AG09309 (cell line): ENCODE data around the gene XPNPEP1.

ENCODE experiments used
- DNase-seq: peaks from one replicate; pipeline ENCODE4 v3.0.0-alpha.2; 2010; ENCODE audit warnings: low read depth
- H3K4me3 ChIP-seq: 2 replicates; pipeline ENCODE4 v1.5.1; 2011; ENCODE audit warnings: mild to moderate bottlenecking, low read depth, low read length, moderate library complexity; ENCODE audit not compliant: control insufficient read depth
- TF ChIP-seq, protein P1 (sequence below): IDR thresholded peaks from 2 replicates; pipeline ENCODE4 v1.5.1; 2011; ENCODE audit warnings: mild to moderate bottlenecking, low read depth, low read length, inconsistent platforms; ENCODE audit not compliant: insufficient read depth, control insufficient read depth; ENCODE audit errors: missing control alignments

Gene XPNPEP1

DNA sequence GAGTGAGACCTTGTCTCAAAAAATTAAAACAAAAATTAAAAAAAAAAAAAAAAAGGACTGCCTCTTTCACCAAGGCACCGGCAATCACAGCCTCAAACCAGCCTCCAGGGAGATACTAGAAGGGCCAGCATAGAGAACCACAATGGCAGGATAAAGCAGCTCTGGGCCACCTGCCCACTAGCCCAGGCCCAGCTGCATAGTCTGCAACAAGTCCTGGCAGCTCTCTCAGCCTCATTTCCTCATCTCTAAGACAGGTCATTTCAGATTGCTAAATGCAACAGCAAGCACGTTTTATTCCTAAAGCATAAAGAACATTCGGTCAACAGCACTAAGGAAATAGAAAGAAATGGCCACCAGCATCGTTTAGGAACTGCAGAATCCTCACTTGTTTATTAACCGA, 28.8 kb downstream of the XPNPEP1 start:
- no peak overlapping the region for H3K4me3 ChIP-seq
- DNase-seq = peak; percentile 68
- TF ChIP-seq, protein P1, sequence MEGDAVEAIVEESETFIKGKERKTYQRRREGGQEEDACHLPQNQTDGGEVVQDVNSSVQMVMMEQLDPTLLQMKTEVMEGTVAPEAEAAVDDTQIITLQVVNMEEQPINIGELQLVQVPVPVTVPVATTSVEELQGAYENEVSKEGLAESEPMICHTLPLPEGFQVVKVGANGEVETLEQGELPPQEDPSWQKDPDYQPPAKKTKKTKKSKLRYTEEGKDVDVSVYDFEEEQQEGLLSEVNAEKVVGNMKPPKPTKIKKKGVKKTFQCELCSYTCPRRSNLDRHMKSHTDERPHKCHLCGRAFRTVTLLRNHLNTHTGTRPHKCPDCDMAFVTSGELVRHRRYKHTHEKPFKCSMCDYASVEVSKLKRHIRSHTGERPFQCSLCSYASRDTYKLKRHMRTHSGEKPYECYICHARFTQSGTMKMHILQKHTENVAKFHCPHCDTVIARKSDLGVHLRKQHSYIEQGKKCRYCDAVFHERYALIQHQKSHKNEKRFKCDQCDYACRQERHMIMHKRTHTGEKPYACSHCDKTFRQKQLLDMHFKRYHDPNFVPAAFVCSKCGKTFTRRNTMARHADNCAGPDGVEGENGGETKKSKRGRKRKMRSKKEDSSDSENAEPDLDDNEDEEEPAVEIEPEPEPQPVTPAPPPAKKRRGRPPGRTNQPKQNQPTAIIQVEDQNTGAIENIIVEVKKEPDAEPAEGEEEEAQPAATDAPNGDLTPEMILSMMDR = no peak

DNA sequence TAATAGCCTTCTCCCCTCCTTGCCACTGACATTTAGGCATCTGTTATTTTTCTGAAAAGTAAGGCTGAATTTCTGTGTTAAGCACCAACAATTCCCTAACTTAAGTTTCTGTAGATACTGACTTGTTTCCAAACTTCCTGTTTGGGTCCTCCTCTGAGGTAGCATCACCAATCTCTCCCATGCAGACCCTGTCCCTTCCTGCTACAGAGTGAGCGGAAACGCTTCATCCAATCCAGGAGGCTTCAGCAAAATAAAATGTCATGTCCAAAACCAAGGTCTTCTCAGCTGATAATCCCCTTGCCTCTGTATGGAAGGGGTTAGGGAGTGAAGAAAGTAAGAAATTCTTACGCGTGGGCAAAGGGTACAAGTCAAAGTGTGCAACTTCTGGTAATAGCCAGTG, 29.9 kb downstream of the XPNPEP1 start:
- TF ChIP-seq, protein P1 = no peak
- no peak for DNase-seq
- no peak overlapping the region for H3K4me3 ChIP-seq

DNA sequence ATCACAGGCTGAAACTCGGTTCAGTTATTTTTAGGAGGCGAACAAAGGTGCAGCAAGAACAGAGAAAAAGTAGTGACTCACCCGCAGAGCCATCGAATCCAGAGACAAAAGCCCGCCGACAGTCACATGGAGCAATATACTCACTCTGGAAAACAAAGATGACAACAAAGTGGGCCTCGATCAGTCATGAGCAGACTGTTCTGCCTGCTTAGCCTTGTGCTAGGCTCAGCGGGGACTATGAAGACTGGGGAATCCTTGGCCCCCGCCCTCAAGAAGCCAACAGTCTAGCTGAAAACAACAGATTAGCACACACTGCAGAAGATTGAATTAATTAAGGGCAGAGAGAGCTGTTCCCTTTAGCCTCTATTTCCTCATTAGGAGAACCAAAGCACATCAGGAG, 30.4 kb downstream of the XPNPEP1 start:
- H3K4me3 ChIP-seq = no peak overlapping the region
- no peak for DNase-seq
- TF ChIP-seq, protein P1 = no peak

DNA sequence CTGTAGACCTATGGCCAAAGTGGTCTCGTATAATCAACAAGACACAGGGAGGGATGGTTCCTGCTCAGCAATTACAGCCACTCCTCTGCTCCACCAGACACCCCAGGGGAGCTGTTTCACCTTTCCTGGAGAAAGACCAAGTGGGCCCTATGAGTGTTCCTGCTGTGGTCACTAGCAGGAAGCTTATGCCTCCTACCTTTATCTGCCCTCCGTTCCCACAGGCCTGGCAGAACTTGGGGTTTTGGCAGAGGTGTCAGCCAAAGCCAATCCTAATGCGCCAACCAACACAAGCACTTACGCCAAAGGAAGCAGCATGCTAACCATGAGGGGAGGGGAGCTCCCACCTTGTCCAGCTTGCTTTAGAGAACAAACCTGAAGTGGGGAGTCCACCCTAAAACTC, 31.2 kb downstream of the XPNPEP1 start:
- H3K4me3 ChIP-seq = no peak overlapping the region
- TF ChIP-seq, protein P1 = no peak
- no peak for DNase-seq

DNA sequence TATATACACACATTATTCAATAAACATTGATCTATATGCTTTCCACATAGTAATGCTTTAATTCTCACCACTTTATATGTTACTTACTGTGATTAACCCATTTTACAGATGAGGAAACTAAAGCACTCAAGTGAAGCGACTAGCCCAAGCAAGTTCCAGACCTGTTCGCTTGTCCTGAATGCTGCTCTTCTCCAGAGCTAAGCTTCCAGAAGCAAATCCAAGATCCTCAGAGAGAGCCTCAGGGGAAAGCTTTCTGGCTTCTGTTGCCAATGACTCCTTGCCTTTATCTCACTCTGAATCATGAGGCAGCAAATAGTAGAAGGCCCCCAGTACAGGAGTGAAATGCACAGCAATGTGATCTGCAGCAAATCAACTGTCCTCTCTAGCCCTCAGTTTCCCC, 32.2 kb downstream of the XPNPEP1 start:
- TF ChIP-seq, protein P1 = no peak
- H3K4me3 ChIP-seq = no peak overlapping the region
- DNase-seq = no peak

DNA sequence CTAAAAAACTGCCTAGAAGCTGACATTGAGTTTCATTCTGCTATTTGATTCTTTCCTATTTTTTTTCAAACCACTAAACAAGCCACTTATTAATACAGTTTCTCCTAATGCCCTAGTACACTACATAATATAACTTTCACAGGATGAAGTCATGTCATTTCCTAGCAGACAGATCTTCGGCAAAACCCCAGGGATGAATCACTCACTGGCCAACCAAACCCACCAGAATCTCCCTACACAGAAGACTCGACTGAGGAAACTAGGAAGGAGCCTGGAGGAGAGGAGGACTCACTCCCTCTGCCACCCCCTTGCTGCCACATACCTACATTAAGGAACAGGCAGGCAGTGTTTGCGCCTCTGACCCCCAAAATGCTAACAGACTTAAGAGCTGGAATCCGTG, 33.4 kb downstream of the XPNPEP1 start:
- no peak overlapping the region for H3K4me3 ChIP-seq
- DNase-seq = peak; percentile 45

More for the DNA sequence above, 33.4 kb downstream of the XPNPEP1 start:
- TF ChIP-seq, protein P1 = no peak
